Coronary artery (tissue), 2 donors: ENCODE results near the gene LACC1.

ENCODE experiments used
- DNase-seq: peaks from one replicate; pipeline ENCODE4 v3.0.0-alpha.2; 2017; ENCODE audit warnings: low spot score
- H3K27ac ChIP-seq, 2 donors: fragments of 200-600 bp; sonication (generic); one replicate each; pipeline ENCODE4 v1.5.1; 2016 to 2019
- H3K4me3 ChIP-seq: fragments of 200-600 bp; sonication (generic); 2 replicates; pipeline ENCODE4 v1.5.1; 2016; ENCODE audit warnings: mild to moderate bottlenecking, moderate library complexity
- CTCF ChIP-seq: fragments of 200-600 bp; sonication (generic); IDR thresholded peaks from one replicate; pipeline ENCODE4 v1.5.1; 2019; ENCODE audit warnings: antibody characterized with exemption

Gene LACC1

GRCh38 chr13:43938449-43938848 is 58.7 kb downstream of the LACC1 start:
- DNase-seq, result no peak
- Histone ChIP-seq H3K27ac (no peak overlapping the region), H3K4me3 (no peak overlapping the region)
- no peak for TF ChIP-seq CTCF

GRCh38 chr13:43939086-43939485 is 59.4 kb downstream of the LACC1 start:
- TF ChIP-seq CTCF, result no peak
- H3K4me3 ChIP-seq, result no peak overlapping the region
- no peak overlapping the region for H3K27ac ChIP-seq
- DNase-seq, result no peak

GRCh38 chr13:43942286-43942685 is 62.6 kb downstream of the LACC1 start:
- Histone ChIP-seq H3K4me3 (no peak overlapping the region), H3K27ac (no peak overlapping the region)
- no peak for DNase-seq
- TF ChIP-seq CTCF, result no peak
